B cell (primary cell): ENCODE results near the gene GGA3. TPM values are rescaled to one million over a fixed set of nuclear protein-coding genes. Genes with fewer than 3 reads are reported as not detected.

Source experiments
- ATAC-seq: fragments of 200-7000 bp; cut with Tn5 transposase; one replicate; pipeline ENCODE4 v1.10.0; 2021; ENCODE audit warnings: low read depth, mild to moderate bottlenecking, moderate number of reproducible peaks, moderate library complexity
- CTCF ChIA-PET: fragments of 350-600 bp; sonication (Branson Sonifier 250); formaldehyde crosslinking; loops from one replicate; lab custom pipeline; 2021; ENCODE audit warnings: antibody characterized with exemption, inconsistent platforms; lab: Charles Lee
- POLR2A ChIA-PET: fragments of 350-600 bp; sonication (Branson Sonifier 250); formaldehyde crosslinking; loops from one replicate; lab custom pipeline; 2021; ENCODE audit warnings: antibody characterized with exemption; lab: Charles Lee
- DNase-seq: peaks from one replicate; pipeline ENCODE4 v3.0.0; 2013
- H2AFZ ChIP-seq: 2 replicates; pipeline ENCODE4 v1.6.1; 2012; ENCODE audit warnings: mild to moderate bottlenecking, low read depth, low read length; ENCODE audit not compliant: insufficient read depth, poor library complexity, severe bottlenecking
- H3K27ac ChIP-seq, 2 donors: 1 replicate in 1 of 2; 2 replicates in 1 of 2; pipeline ENCODE4 v1.5.1; 2012 to 2013; ENCODE audit warnings: low read length in 2 of 2, mild to moderate bottlenecking in 2 of 2, moderate library complexity in 1 of 2
- H3K27me3 ChIP-seq, 4 experiments: fragments of 200-600 bp in 1 of 4; sonication (generic) in 1 of 4; replicated peaks in 1 of 4; 1 replicate in 2 of 4; 2 replicates in 2 of 4; pipeline versions ENCODE4 v1.6.1 to v1.7.0; 2013 to 2016; ENCODE audit warnings: low read length in 3 of 4, mild to moderate bottlenecking in 2 of 4, mixed read lengths in 1 of 4, moderate library complexity in 1 of 4; ENCODE audit not compliant: insufficient read depth in 4 of 4, control insufficient read depth in 3 of 4; ENCODE audit errors: control extremely low read depth in 1 of 4
- H3K36me3 ChIP-seq, 2 experiments: replicated peaks in 1 of 2; 1 replicate in 1 of 2; 2 replicates in 1 of 2; pipeline versions ENCODE4 v1.6.1 to v1.7.1; 2013; ENCODE audit warnings: low read length in 1 of 2; ENCODE audit not compliant: insufficient read depth in 2 of 2, control insufficient read depth in 1 of 2; ENCODE audit errors: control extremely low read depth in 1 of 2, extremely low read depth in 1 of 2
- H3K4me1 ChIP-seq, 2 donors: fragments of 200-600 bp in 1 of 2; sonication (generic) in 1 of 2; 1 replicate in 1 of 2; 2 replicates in 1 of 2; pipeline versions ENCODE4 v1.5.1 to v1.6.1; 2013 to 2017; ENCODE audit warnings: low read length in 2 of 2; ENCODE audit not compliant: control insufficient read depth in 2 of 2, insufficient read depth in 2 of 2
- H3K4me2 ChIP-seq: replicated peaks from 2 replicates; pipeline ENCODE3; 2012; ENCODE audit warnings: mild to moderate bottlenecking, low read depth, low read length; ENCODE audit not compliant: poor library complexity, severe bottlenecking
- H3K4me3 ChIP-seq, 5 experiments: fragments of 200-600 bp in 1 of 5; sonication (generic) in 1 of 5; 1 replicate in 3 of 5; 2 replicates in 2 of 5; pipeline versions ENCODE4 v1.5.1 to v1.7.0; 2011 to 2016; ENCODE audit warnings: low read length in 4 of 5, mild to moderate bottlenecking in 4 of 5, low read depth in 2 of 5, control low read depth in 1 of 5, moderate library complexity in 1 of 5; ENCODE audit not compliant: insufficient read depth in 1 of 5; ENCODE audit errors: control extremely low read depth in 1 of 5, extremely low read depth in 1 of 5
- H3K79me2 ChIP-seq: fragments of 200-600 bp; sonication (generic); one replicate; pipeline ENCODE4 v1.6.0; 2016; ENCODE audit warnings: low read length; ENCODE audit not compliant: control insufficient read depth, insufficient read depth
- H3K9ac ChIP-seq: fragments of 200-600 bp; sonication (generic); 2 replicates; pipeline ENCODE4 v1.6.1; 2017; ENCODE audit warnings: mild to moderate bottlenecking, low read length, moderate library complexity
- H3K9me3 ChIP-seq, 3 donors: one replicate each; pipeline versions ENCODE4 v1.6.1 to v1.7.1; 2013; ENCODE audit warnings: low read length in 2 of 3; ENCODE audit not compliant: control insufficient read depth in 2 of 3, insufficient read depth in 1 of 3; ENCODE audit errors: control extremely low read depth in 1 of 3
- H4K20me1 ChIP-seq: 2 replicates; pipeline ENCODE4 v1.6.0; 2012; ENCODE audit warnings: mild to moderate bottlenecking, low read length; ENCODE audit not compliant: insufficient read depth, control insufficient read depth, poor library complexity, severe bottlenecking
- H3K27ac Mint-ChIP-seq: one replicate; pipeline ENCODE4 v1.8.0; 2021; ENCODE audit warnings: mixed read lengths
- H3K27me3 Mint-ChIP-seq: one replicate; pipeline ENCODE4 v1.8.0; 2021; ENCODE audit warnings: mixed read lengths
- H3K4me1 Mint-ChIP-seq: one replicate; pipeline ENCODE4 v1.8.0; 2021; ENCODE audit warnings: mixed read lengths
- H3K4me3 Mint-ChIP-seq: one replicate; pipeline ENCODE4 v1.8.0; 2021; ENCODE audit warnings: mixed read lengths
- H3K9me3 Mint-ChIP-seq: one replicate; pipeline ENCODE4 v1.8.0; 2022; ENCODE audit warnings: mixed read lengths; ENCODE audit not compliant: insufficient read depth
- EZH2 ChIP-seq: IDR thresholded peaks from 2 replicates; pipeline ENCODE4 v1.6.1; 2012; ENCODE audit warnings: borderline replicate concordance, low read depth, mild to moderate bottlenecking, moderate library complexity, low read length; ENCODE audit not compliant: insufficient read depth, poor library complexity, severe bottlenecking
- WGBS: methylation state at CpG from one replicate; pipeline ENCODE4 v1.1.5; 2013; ENCODE audit warnings: missing lambda C conversion rate; ENCODE audit not compliant: insufficient coverage; 5-methylcytosine and 5-hydroxymethylcytosine counted together
- intact Hi-C: fragments of 100-400 bp; cut with micrococcal nuclease; formaldehyde crosslinking; loops from one replicate; pipeline ENCODE4 v1.10.0; 2022
- polyA plus RNA-seq: library from polyadenylated mRNA; depleted of rRNA; stranded (reverse); fragments of >200 nt; gene quantifications from 2 replicates; pipeline ENCODE4 v1.2.3, GENCODE V29; 2012
- total RNA-seq, 2 donors: library from RNA; stranded (reverse); fragments of 120-200 nt in 1 of 2; gene quantifications; 1 replicate in 1 of 2; 2 replicates in 1 of 2; pipeline versions ENCODE4 v1.2.3 to v1.2.4, GENCODE V29; 2013 to 2022
- TF ChIP-seq, protein P1 (sequence below): fragments of 200-600 bp; IDR thresholded peaks from one replicate; pipeline ENCODE4 v1.8.0; 2022; ENCODE audit warnings: antibody characterized with exemption, mild to moderate bottlenecking

GGA3 gene
- total and polyA plus RNA-seq, 2 donors (not counting 1 experiment from before 2014, with no cell fraction given) = 109 to 135 TPM

DNA sequence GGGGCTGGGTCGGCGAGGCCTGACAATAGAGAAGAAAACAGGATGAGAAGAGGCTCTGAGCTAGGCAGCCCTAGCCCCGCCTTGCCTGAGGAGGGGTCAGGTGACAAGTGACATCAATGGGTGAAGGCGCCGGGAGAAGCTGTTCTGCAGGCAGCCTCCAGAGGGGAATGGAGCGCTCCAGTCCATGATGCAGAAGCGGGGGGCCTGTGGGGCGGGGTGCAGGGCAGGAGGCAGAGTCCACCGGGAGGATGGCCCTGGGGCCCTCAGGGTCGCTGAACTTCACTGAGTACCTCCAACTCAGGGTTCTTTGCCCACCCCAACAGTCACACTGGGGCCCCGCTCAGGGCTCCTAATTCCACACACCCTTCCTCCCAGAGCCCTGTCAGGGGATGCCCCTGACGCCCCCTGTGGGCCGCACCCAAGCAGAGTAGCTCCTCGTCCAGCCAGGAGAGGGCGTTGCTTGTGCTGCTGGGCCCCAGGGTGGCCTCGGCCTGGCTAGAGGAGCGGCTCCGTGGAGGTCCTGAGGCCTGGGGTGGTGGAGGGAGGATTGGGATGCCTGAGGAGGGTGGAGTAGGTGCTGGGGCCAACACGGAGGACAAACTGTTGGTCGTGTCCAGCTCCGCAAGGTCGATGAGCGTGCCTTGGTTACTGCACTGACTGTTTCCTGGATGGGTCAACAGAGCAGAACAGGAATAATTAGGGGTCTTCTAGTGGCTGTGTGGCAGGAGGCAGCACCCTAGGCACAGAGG is 20.8 kb downstream of the GGA3 start:
- ATAC-seq (no peak), DNase-seq (peak; percentile 49)
- 85% methylated on average over 20 of the region's 23 CpGs for WGBS
- Histone ChIP-seq H3K27me3 (no peaks in the 10 kb centered on the region), H4K20me1 (no peaks in the 10 kb centered on the region), H3K4me1 (peaks cover 13 to 58% of the 10 kb centered on the region in 2 donors), H3K27ac (peak overlapping the region; percentile 18 to 55), H3K9ac (no peak overlapping the region), H2AFZ (no peak overlapping the region), H3K4me3 (no peak overlapping the region), H3K36me3 (peaks cover 6 to 91% of the 10 kb centered on the region in 2 experiments), H3K4me2 (no peak overlapping the region), H3K79me2 (peaks cover 7% of the 10 kb centered on the region), H3K9me3 (no peaks in the 10 kb centered on the region)
- Mint-ChIP-seq H3K9me3 (no peaks in the 10 kb centered on the region), H3K27ac (peak overlapping the region; percentile 67), H3K27me3 (no peaks in the 10 kb centered on the region), H3K4me3 (no peak overlapping the region), H3K4me1 (peaks cover 40% of the 10 kb centered on the region)
- TF ChIP-seq EZH2 = no peak
- TF ChIP-seq, protein P1, sequence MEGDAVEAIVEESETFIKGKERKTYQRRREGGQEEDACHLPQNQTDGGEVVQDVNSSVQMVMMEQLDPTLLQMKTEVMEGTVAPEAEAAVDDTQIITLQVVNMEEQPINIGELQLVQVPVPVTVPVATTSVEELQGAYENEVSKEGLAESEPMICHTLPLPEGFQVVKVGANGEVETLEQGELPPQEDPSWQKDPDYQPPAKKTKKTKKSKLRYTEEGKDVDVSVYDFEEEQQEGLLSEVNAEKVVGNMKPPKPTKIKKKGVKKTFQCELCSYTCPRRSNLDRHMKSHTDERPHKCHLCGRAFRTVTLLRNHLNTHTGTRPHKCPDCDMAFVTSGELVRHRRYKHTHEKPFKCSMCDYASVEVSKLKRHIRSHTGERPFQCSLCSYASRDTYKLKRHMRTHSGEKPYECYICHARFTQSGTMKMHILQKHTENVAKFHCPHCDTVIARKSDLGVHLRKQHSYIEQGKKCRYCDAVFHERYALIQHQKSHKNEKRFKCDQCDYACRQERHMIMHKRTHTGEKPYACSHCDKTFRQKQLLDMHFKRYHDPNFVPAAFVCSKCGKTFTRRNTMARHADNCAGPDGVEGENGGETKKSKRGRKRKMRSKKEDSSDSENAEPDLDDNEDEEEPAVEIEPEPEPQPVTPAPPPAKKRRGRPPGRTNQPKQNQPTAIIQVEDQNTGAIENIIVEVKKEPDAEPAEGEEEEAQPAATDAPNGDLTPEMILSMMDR = peak; percentile 48
- POLR2A ChIA-PET = no interaction called here
- intact Hi-C loops = no loop called here
- CTCF ChIA-PET = interaction anchor here (0.5 to 3.8 kb wide), 9 partner anchors 10 to 279 kb away, joined by 3 to 25 read pairs (median 10); partner anchors contain the start of genes GGA3, MIF4GD and MRPS7

DNA sequence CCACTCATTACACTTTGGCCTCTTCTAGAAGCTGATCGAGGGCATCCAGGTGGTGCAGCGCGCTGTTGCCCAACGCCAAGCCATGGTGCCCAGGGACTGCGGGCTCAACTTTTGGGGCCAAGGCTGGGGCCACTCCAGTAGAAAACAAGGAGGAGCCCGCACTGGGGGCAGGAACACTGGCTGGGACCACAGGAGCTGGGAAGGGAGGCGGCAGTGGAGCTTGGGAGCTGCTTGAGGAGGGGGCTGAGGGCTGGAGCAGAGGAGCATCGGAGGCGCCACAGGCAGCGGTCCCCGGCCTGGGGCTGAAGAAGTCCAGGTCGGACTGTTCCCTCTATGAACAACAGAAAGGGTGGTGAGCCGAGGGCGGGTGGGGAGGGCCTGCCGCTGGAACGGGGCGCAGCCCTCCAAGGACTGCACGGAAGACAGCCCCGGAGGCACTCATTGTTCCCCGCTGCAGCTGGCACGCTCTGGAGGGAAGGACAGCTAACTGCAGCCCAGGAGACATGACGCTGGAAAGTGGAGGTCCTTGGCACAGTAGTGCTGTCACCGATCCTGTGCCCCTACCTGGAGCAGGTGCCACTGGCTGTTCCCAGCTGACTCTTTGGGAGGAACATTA is 21.5 kb downstream of the GGA3 start:
- H3K27ac Mint-ChIP-seq = peak overlapping the region; percentile 67
- H3K27ac ChIP-seq = no peak overlapping the region
- peaks cover 3% of the 10 kb centered on the region for H3K79me2 ChIP-seq
- no peak overlapping the region for H2AFZ ChIP-seq
- H3K4me3 Mint-ChIP-seq = no peak overlapping the region
- ChIA-PET CTCF (interaction anchor here (0.5 to 3.8 kb wide), 15 partner anchors 10 to 282 kb away, joined by 3 to 25 read pairs (median 8); partner anchors contain the start of genes GGA3, MIF4GD and MRPS7), POLR2A (interaction anchor here (0.7 kb wide), 1 partner anchor 60 kb away, joined by 6 read pairs; no protein-coding TSS in a partner anchor)
- intact Hi-C loops = no loop called here
- 98% methylated on average over 23 of the region's 23 CpGs for WGBS
- H4K20me1 ChIP-seq = no peaks in the 10 kb centered on the region
- no peak overlapping the region for H3K4me3 ChIP-seq
- H3K4me1 ChIP-seq = peaks cover 13 to 51% of the 10 kb centered on the region in 2 donors
- DNase-seq = no peak
- H3K36me3 ChIP-seq = peaks cover 12 to 90% of the 10 kb centered on the region in 2 experiments
- no peaks in the 10 kb centered on the region for H3K9me3 ChIP-seq
- H3K27me3 Mint-ChIP-seq = no peaks in the 10 kb centered on the region
- TF ChIP-seq EZH2 = no peak
- TF ChIP-seq, protein P1 = no peak
- H3K4me2 ChIP-seq = no peak overlapping the region
- no peaks in the 10 kb centered on the region for H3K9me3 Mint-ChIP-seq
- H3K27me3 ChIP-seq = no peaks in the 10 kb centered on the region
- H3K9ac ChIP-seq = no peak overlapping the region
- no peak for ATAC-seq
- H3K4me1 Mint-ChIP-seq = peaks cover 40% of the 10 kb centered on the region
